22Rv1 (cell line): ENCODE data around the gene ASGR2.
"Not testable (repeated sequence)": the region's sequence is repeated elsewhere in the genome, so short reads cannot be mapped to it uniquely, and the experiment has no call there.

Experiments
- H3K27ac ChIP-seq: fragments of 450-650 bp; 2 replicates; pipeline ENCODE4 v1.5.1; 2017
- CTCF ChIP-seq: fragments of 450-650 bp; IDR thresholded peaks from 2 replicates; pipeline ENCODE4 v1.5.1; 2017; ENCODE audit warnings: mild to moderate bottlenecking
- ZFX ChIP-seq: fragments of 450-650 bp; IDR thresholded peaks from 2 replicates; pipeline ENCODE4 v1.6.1; 2017; ENCODE audit warnings: antibody characterized with exemption, borderline replicate concordance

ASGR2 gene

GRCh38 chr17:7122381-7122780, 7.8 kb upstream of the ASGR2 start:
- H3K27ac ChIP-seq = no peak overlapping the region
- TF ChIP-seq ZFX = no peak
- TF ChIP-seq CTCF = no peak

GRCh38 chr17:7120635-7121034, 6.0 kb upstream of the ASGR2 start:
- not testable (repeated sequence) for H3K27ac ChIP-seq

- TF ChIP-seq CTCF (no peak), ZFX (no peak)
Observed at GRCh38 chr17:7120123-7120522, 5.5 kb upstream of the ASGR2 start.

GRCh38 chr17:7119314-7119713, 4.7 kb upstream of the ASGR2 start:
- TF ChIP-seq CTCF (no peak), ZFX (no peak)
- H3K27ac ChIP-seq = no peak overlapping the region

More at GRCh38 chr17:7120123-7120522, 5.5 kb upstream of the ASGR2 start:
- H3K27ac ChIP-seq = no peak overlapping the region

GRCh38 chr17:7114875-7115614, 423 bp upstream of the ASGR2 start:
- H3K27ac ChIP-seq = no peak overlapping the region

GRCh38 chr17:7113273-7114071, 1.1 kb downstream of the ASGR2 start:
- TF ChIP-seq CTCF (no peak), ZFX (no peak)
- H3K27ac ChIP-seq = no peak overlapping the region

More at GRCh38 chr17:7114875-7115614, 423 bp upstream of the ASGR2 start:
- no peak for TF ChIP-seq CTCF
- TF ChIP-seq ZFX = no peak

GRCh38 chr17:7112510-7113108, 2.0 kb downstream of the ASGR2 start:
- TF ChIP-seq ZFX (no peak), CTCF (no peak)
- no peak overlapping the region for H3K27ac ChIP-seq
